Esophagus (tissue), 2 donors: ENCODE measurements around the gene CHCHD3. TPM values are rescaled to one million over a fixed set of nuclear protein-coding genes. Genes with fewer than 3 reads are reported as not detected.

Experiments
- H3K27ac ChIP-seq, 2 donors: one replicate each; pipeline ENCODE4 v1.5.1; 2013; ENCODE audit warnings: low read depth in 2 of 2, mild to moderate bottlenecking in 2 of 2, inconsistent platforms in 1 of 2, low read length in 1 of 2, moderate library complexity in 1 of 2
- H3K27me3 ChIP-seq, 2 donors: one replicate each; pipeline ENCODE4 v1.6.1; 2013; ENCODE audit warnings: low read length in 2 of 2, control low read depth in 1 of 2, mild to moderate bottlenecking in 1 of 2; ENCODE audit not compliant: insufficient read depth in 2 of 2, control insufficient read depth in 1 of 2
- H3K36me3 ChIP-seq, 2 donors: one replicate each; pipeline ENCODE4 v1.6.1; 2013; ENCODE audit warnings: low read length in 1 of 2; ENCODE audit not compliant: control insufficient read depth in 2 of 2, insufficient read depth in 2 of 2
- H3K4me1 ChIP-seq, 2 donors: one replicate each; pipeline ENCODE4 v1.6.1; 2013; ENCODE audit warnings: low read length in 1 of 2; ENCODE audit not compliant: control insufficient read depth in 2 of 2, insufficient read depth in 2 of 2
- H3K4me3 ChIP-seq, 2 donors: one replicate each; pipeline ENCODE4 v1.5.1; 2013; ENCODE audit warnings: low read length in 2 of 2, mild to moderate bottlenecking in 2 of 2, low read depth in 1 of 2, moderate library complexity in 1 of 2
- H3K9me3 ChIP-seq, 2 donors: one replicate each; pipeline ENCODE4 v1.6.1; 2013; ENCODE audit warnings: mild to moderate bottlenecking in 2 of 2, low read depth in 1 of 2, low read length in 1 of 2, moderate library complexity in 1 of 2; ENCODE audit not compliant: control insufficient read depth in 2 of 2, insufficient read depth in 1 of 2
- WGBS, 2 donors: extraction: QIAGEN DNeasy Blood & Tissue Kit; methylation state at CpG; one replicate each; pipeline ENCODE4 v1.1.7; 2013; 5-methylcytosine and 5-hydroxymethylcytosine counted together
- polyA plus RNA-seq, 2 donors: library from polyadenylated mRNA; stranded (reverse); fragments of 200-250 nt; gene quantifications; one replicate each; pipeline ENCODE4 v1.2.3, GENCODE V29; 2013
- donor health status: healthy with polysubstance abuse.
- donor health status: Bipolar disorder and iron deficiency.

CHCHD3 gene
- polyA plus RNA-seq, 2 donors: 7.4 to 29.0 TPM

DNA sequence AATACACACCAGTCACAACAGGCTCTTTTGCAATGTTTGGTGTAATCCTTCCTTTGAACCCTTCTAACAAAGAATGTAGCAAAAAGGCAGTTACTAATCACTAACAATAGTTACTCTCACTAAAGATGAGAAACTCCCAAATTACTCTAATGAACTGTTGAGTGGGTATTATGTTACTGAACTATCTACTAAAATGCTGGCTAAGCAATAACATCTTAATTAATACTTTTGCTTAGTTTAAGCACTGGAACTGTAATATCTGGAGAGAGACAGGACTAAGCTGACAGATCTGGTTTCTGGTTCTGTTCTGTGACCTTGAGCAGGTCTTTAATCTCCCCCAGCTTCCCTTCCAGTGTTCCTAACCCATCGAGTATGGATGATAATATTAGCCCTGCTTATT lies 241.7 kb downstream of the CHCHD3 start:
- Histone ChIP-seq H3K36me3 (peaks cover 0 to 2% of the 10 kb centered on the region in 2 donors), H3K9me3 (no peaks in the 10 kb centered on the region), H3K4me1 (no peaks in the 10 kb centered on the region), H3K4me3 (no peak overlapping the region), H3K27me3 (no peaks in the 10 kb centered on the region), H3K27ac (no peak overlapping the region)
- WGBS, 2 donors: 62 to 63% methylated on average over 1 of the region's 1 CpG

DNA sequence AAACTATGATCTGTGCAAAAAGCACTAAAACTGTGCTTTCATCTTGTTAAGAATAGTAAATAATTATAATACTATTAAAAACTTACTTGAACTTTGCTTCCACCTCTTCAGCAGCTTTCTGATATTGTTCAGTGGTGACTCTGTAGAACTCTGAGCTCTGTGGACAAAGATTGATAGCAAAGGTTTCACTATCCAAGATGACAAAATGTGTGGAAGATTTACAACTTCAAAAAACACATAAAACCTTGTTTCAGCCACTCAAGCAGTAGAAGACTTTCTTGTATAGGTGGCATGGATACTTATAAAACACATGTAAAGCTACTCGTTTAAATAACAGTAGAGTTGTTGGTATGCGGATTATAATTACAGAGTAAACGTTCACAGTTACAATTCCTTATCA lies 243.6 kb downstream of the CHCHD3 start:
- H3K4me1 ChIP-seq: no peaks in the 10 kb centered on the region
- no peak overlapping the region for H3K27ac ChIP-seq
- H3K27me3 ChIP-seq: no peaks in the 10 kb centered on the region
- H3K36me3 ChIP-seq: peaks cover 0 to 2% of the 10 kb centered on the region in 2 donors
- 91 to 93% methylated on average over 3 of the region's 3 CpGs for WGBS, 2 donors
- no peak overlapping the region for H3K4me3 ChIP-seq
- no peaks in the 10 kb centered on the region for H3K9me3 ChIP-seq

DNA sequence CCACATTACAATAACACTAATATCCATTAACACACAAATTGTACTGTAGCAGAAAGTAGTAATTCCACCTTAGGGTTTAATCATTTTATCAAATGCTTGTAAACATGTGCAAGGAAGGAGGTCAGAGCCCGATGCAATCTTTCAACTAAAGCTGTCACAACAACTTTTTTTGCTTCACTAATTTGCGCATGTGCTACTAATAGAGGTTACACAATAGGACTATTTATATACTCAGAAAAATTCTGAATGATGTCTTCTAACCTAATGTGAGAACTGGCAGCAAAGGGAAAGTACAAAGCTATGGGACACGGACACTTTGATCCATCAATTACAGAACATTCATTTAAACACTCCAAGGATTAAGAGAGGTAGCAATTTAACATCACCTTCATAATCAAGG lies 244.4 kb downstream of the CHCHD3 start:
- Histone ChIP-seq H3K36me3 (peaks cover 0 to 2% of the 10 kb centered on the region in 2 donors), H3K9me3 (no peaks in the 10 kb centered on the region), H3K4me1 (no peaks in the 10 kb centered on the region), H3K27me3 (no peaks in the 10 kb centered on the region), H3K4me3 (no peak overlapping the region), H3K27ac (no peak overlapping the region)
- WGBS, 2 donors: 71 to 76% methylated on average over 3 of the region's 3 CpGs

DNA sequence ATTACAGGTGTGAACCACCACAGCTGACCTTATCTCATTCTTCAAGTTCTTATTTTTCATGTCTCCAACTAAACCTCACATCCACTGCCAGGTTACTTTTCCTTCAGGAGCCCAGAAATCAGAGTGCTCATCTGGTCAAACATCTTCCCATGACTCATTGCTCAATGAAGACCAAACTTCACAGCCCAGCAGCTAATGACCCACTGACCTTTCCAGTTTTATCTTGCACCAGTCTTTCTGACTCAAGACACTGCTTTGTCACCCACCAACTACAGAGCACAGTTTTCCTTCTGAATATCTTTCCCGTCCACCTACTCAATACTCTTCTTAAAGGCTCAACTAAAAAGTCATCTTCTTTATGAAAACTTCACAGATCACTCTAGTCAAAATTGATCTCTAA lies 245.1 kb downstream of the CHCHD3 start:
- no peaks in the 10 kb centered on the region for H3K4me1 ChIP-seq
- no peak overlapping the region for H3K4me3 ChIP-seq
- WGBS, 2 donors: 99 to 100% methylated on average over 1 of the region's 1 CpG

DNA sequence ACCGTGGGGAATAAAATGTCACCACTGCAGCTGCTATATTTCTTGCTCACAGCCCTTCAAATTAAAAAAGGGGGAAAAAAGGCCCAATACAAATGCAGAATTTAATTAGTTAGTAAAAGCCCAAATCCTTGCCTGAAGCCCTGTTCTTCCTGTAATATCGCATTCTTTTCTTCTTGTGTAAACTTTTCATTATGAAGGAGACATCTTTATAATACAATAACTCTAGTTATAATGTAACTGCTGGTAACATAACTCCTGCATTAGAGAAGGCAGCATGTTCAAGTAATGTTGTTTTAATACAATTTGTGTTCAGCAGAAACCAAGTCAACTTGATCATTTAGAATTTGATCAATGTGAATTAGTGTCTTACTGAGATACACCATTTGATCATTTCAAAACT lies 250.9 kb downstream of the CHCHD3 start:
- Histone ChIP-seq H3K4me1 (no peaks in the 10 kb centered on the region), H3K27ac (no peak overlapping the region), H3K27me3 (no peaks in the 10 kb centered on the region), H3K4me3 (no peak overlapping the region), H3K36me3 (no peaks in the 10 kb centered on the region), H3K9me3 (no peaks in the 10 kb centered on the region)
- WGBS, 2 donors: 65 to 67% methylated on average over 2 of the region's 2 CpGs

More for the DNA sequence above, 245.1 kb downstream of the CHCHD3 start:
- no peaks in the 10 kb centered on the region for H3K9me3 ChIP-seq
- H3K36me3 ChIP-seq: peaks cover 0 to 2% of the 10 kb centered on the region in 2 donors
- H3K27me3 ChIP-seq: no peaks in the 10 kb centered on the region
- no peak overlapping the region for H3K27ac ChIP-seq

DNA sequence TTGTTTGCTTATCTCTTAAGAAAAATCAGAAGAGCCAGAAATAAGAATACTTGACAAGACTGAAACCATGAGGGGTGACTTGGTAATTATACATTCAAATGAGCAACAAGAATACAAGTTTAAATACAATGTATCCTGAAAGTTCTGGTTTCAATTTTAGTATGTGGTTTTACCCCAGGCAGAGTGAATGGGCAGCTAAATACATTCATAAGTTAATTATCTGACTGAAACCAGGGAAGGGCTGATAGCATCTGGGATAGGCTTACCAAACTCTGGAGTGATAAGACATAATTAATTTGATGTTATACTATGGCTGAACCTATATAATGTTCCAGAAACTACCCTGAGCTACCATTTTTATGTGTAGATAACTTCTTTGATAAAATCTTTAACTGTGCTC lies 253.4 kb downstream of the CHCHD3 start:
- H3K27ac ChIP-seq: no peak overlapping the region
- H3K4me3 ChIP-seq: no peak overlapping the region
- H3K9me3 ChIP-seq: no peaks in the 10 kb centered on the region
- H3K27me3 ChIP-seq: no peaks in the 10 kb centered on the region
- H3K36me3 ChIP-seq: no peaks in the 10 kb centered on the region
- no peaks in the 10 kb centered on the region for H3K4me1 ChIP-seq

DNA sequence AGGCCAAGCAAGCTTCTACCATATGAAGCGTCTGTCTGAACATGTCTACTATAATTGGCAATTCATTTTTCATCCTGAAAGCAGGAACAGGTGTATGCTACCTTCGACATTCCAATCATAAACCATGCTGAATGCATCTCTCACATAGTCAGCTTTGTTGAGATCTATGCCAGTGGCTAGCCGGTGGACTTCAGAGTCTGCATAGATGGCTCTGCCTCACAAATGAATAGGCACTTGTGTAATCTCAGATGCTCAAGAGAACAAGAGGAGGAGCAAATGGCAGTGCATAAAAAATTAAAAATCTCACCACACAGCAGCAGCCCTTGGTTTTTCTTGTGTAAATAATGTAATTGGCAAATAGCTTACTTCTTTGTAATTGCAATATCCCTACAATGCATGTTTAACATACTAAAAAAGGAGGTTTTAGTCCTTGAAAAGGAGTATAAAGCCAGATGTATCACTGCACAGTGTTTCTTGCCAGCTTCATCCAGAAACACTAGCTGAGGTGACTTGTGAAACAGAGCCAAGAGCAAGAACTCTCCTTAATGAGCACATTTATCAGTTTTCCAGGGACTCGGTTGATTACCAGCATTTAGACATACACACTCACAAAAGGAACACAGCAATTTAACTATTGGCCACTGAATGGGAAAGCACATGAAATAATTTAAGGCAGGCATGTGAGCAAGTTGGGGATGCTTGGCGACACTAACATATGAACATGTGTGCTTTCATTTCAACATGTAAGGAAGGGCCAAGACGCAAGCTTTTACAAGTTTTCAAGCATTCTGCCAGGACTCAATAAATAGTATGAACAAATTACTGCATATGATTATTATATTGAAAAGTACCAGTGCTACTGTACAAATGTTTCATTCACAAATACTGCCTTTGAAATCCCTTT lies 255.7 kb downstream of the CHCHD3 start:
- H3K4me1 ChIP-seq: no peaks in the 10 kb centered on the region
- 62 to 67% methylated on average over 6 of the region's 6 CpGs for WGBS, 2 donors
- H3K36me3 ChIP-seq: no peaks in the 10 kb centered on the region
- no peak overlapping the region for H3K27ac ChIP-seq
- H3K4me3 ChIP-seq: no peak overlapping the region
- no peaks in the 10 kb centered on the region for H3K27me3 ChIP-seq
- H3K9me3 ChIP-seq: no peaks in the 10 kb centered on the region

DNA sequence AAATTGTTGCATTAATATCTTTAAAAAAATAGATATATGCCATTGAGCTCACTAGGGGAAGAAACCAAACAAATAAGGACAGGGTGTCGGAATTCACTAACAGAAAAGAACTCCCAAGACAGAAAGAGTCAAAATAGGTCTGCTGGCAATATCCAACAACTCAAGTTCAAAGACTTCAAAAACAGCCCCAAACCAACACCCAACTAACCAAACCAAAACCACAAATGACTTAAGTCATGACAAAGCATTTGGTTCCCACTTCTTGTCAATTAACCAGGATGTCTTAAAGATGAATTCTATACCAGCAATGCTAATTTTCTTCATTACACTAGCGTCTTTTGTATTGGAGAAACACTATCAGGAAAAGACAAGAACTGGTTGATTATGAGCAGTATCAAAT lies 256.7 kb downstream of the CHCHD3 start:
- no peaks in the 10 kb centered on the region for H3K27me3 ChIP-seq
- no peaks in the 10 kb centered on the region for H3K36me3 ChIP-seq
- WGBS, 2 donors: 96 to 97% methylated on average over 2 of the region's 2 CpGs
- H3K27ac ChIP-seq: no peak overlapping the region
- no peak overlapping the region for H3K4me3 ChIP-seq
- no peaks in the 10 kb centered on the region for H3K4me1 ChIP-seq
- H3K9me3 ChIP-seq: no peaks in the 10 kb centered on the region

DNA sequence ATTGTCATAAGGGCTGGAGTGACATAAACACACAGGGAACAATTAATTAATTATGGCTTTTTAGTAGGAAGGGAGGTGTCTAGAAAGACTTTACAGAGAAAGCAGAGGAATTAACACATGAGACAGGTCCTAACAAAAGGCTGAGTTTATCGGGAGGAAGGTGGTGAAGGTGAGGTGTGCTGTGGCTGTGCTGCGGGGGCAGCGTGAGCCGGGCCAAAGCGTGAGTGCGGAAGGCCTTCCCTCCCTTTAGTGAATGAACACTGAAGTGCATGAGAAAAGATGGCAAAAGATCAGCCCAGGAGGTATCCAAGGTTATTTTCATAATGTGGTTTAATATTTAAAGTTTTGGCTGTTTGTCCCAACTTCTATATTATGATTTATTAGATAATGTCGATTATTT lies 262.2 kb downstream of the CHCHD3 start:
- Histone ChIP-seq H3K27me3 (no peaks in the 10 kb centered on the region), H3K36me3 (no peaks in the 10 kb centered on the region), H3K4me3 (no peak overlapping the region), H3K27ac (no peak overlapping the region), H3K4me1 (peaks cover 0 to 2% of the 10 kb centered on the region in 2 donors), H3K9me3 (no peaks in the 10 kb centered on the region)
- WGBS, 2 donors: 93 to 96% methylated on average over 7 of the region's 7 CpGs

DNA sequence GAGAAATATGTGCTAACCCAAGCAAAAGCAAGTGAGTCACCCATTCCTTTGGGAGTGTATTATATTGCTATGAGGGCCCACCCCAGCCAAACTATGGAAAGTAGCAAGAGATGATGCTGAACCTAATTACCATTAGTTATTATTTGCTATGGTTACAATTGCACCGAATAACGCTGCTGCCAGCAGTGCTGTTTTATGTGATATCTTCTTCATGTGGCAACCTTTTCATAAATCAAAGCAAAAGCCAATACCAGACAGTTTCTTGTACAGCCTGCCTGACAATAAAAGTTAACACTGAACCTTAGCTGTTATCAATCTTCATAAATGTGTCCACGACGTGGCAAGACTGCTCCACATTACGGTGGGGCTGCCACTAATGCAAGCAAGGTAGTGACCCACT lies 263.9 kb downstream of the CHCHD3 start:
- no peak overlapping the region for H3K27ac ChIP-seq
- H3K4me3 ChIP-seq: no peak overlapping the region
- no peaks in the 10 kb centered on the region for H3K9me3 ChIP-seq
- WGBS, 2 donors: 78 to 91% methylated on average over 5 of the region's 5 CpGs
- peaks cover 0 to 2% of the 10 kb centered on the region in 2 donors for H3K4me1 ChIP-seq
- no peaks in the 10 kb centered on the region for H3K27me3 ChIP-seq
- H3K36me3 ChIP-seq: no peaks in the 10 kb centered on the region
